Fibroblast of the aortic adventitia (primary cell): ENCODE data around the gene GRIK4. TPM values are rescaled to one million over a fixed set of nuclear protein-coding genes. Genes with fewer than 3 reads are reported as not detected.

ENCODE experiments used
- DNase-seq: peaks from one replicate; pipeline ENCODE4 v3.0.0-alpha.2; 2010; ENCODE audit warnings: low read depth
- H3K4me3 ChIP-seq: 2 replicates; pipeline ENCODE4 v1.5.1; 2011; ENCODE audit warnings: low read depth, mild to moderate bottlenecking, control low read depth, low read length, moderate library complexity
- CTCF ChIP-seq: IDR thresholded peaks from 2 replicates; pipeline ENCODE4 v1.5.1; 2011; ENCODE audit warnings: mild to moderate bottlenecking, low read length, control low read depth, inconsistent platforms; ENCODE audit not compliant: insufficient read depth
- total RNA-seq: library from RNA; depleted of rRNA; stranded (reverse); fragments of >200 nt; gene quantifications from 2 replicates; pipeline ENCODE4 v1.2.3, GENCODE V29; 2012; ENCODE audit warnings: low replicate concordance

GRIK4 gene
- total RNA-seq, 1 donor = not detected

DNA sequence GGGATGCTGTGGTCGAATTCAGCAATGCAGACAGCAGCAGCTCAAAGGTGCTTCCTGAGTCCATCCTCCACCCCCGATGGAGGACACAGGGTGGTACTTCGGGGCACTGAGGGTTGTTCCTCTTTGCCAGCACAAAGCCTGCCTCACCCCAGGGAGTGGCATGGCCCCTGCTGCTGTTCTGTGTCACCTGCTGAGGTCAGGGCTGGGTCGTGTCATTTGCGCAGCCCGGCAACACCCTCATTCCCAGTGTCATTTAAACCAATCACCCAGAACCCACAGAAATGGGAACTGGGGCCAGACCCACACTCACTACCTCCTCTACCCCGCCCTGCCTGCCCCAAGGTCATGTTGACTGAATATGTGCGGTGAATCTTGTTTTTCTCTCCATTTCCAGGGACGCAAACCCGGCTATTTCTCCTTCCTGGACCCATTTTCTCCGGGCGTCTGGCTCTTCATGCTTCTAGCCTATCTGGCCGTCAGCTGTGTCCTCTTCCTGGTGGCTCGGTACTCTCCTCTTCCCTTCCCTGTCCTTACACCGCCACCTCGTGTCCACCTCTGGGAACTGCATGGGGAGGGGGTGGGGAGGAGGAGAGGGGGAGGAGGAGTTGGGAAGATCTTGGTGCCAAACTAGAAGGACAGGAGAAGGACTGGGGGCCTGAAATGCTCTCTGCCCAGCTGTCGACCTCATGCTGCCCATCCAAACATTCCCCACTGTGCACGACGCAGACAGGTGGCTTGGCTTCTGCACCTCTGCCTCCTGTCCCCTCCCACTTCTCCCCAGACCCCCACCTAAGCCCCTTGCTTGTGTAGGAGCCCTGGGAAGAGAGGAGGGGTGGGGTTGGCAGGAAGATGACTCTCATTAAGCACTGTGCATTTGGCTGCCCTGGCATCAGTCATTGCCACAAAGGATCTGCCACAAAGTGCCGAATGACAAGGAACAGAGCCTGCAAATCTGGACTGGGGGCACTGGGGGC lies 441.2 kb downstream of the GRIK4 start:
- H3K4me3 ChIP-seq = no peak overlapping the region

DNA sequence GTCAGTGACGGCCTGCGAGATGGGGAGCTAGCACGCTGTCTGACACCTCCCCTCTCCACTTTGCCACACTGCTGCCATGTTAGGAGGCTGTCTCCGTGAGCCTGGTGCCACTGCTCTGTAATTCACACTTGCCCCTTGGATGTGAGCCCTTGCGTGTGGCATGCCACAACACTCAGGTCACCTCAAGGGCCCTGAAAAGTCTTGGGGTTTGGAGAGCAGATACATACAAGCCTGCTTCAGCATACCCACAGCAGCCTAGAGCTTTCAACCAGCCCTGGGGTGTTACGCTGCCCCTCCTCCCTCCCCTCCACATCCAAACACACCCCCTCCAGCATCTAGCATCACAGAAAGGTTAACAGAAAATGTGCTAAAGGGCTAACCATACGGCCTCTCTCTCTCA lies 442.8 kb downstream of the GRIK4 start:
- DNase-seq = no peak
- no peak overlapping the region for H3K4me3 ChIP-seq
- TF ChIP-seq CTCF = no peak

More for the DNA sequence above, 441.2 kb downstream of the GRIK4 start:
- TF ChIP-seq CTCF = peak; percentile 82
- DNase-seq = peak; percentile 72

- no peak for TF ChIP-seq CTCF
- H3K4me3 ChIP-seq = no peak overlapping the region
These were observed 445.4 kb downstream of the GRIK4 start for GRCh38 chr11:120956710-120957495.

DNA sequence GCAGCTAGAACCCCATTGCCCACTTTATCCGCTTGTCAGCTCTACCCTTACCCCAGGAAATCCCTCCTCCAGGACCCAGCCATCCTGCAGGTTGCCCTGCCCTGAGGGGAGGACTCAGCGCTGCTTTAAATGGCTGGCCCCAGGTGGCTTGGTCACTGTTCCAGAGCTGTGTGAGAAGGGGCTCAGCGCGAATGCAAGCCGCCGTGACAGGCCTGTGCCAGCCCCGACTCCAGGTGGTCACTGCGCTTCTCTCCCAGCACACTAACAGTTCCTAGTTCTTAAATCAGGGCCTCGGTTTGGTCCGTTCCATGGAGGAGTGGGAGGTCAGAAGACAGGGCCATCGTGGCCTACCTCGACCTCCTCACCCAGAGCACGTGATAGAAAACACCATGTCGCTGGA lies 446.6 kb downstream of the GRIK4 start:
- H3K4me3 ChIP-seq = no peak overlapping the region
- TF ChIP-seq CTCF = no peak
- DNase-seq = no peak

More at GRCh38 chr11:120956710-120957495, 445.4 kb downstream of the GRIK4 start:
- DNase-seq = no peak

GRCh38 chr11:120959189-120959588 lies 447.6 kb downstream of the GRIK4 start:
- TF ChIP-seq CTCF = no peak
- no peak overlapping the region for H3K4me3 ChIP-seq
- no peak for DNase-seq

- peak; percentile 32 for DNase-seq
- no peak for TF ChIP-seq CTCF
- no peak overlapping the region for H3K4me3 ChIP-seq
These were observed 453.3 kb downstream of the GRIK4 start for GRCh38 chr11:120964857-120965256.
